Karpas-422 (cell line): ENCODE data around the gene MROH2A. TPM values are rescaled to one million over a fixed set of nuclear protein-coding genes. Genes with fewer than 3 reads are reported as not detected.
A peak's percentile ranks its signal among the peaks of the same experiment; 100 is the strongest.
"Not testable (repeated sequence)": the region's sequence is repeated elsewhere in the genome, so short reads cannot be mapped to it uniquely, and the experiment has no call there.

ENCODE experiments used
- DNase-seq: peaks from one replicate; pipeline ENCODE4 v3.0.0-alpha.2; 2015
- H2AFZ ChIP-seq: fragments of 200-600 bp; sonication (generic); 2 replicates; pipeline ENCODE4 v1.6.1; 2014; ENCODE audit warnings: antibody characterized with exemption, low read length, mixed read lengths
- H3K27ac ChIP-seq: fragments of 200-600 bp; sonication (generic); 2 replicates; pipeline ENCODE4 v1.5.1; 2014; ENCODE audit warnings: mild to moderate bottlenecking, low read length, moderate library complexity
- H3K27me3 ChIP-seq: fragments of 200-600 bp; sonication (generic); 2 replicates; pipeline ENCODE4 v1.6.1; 2014; ENCODE audit warnings: low read length, mixed read lengths
- H3K36me3 ChIP-seq: fragments of 200-600 bp; sonication (generic); 2 replicates; pipeline ENCODE4 v1.6.1; 2014; ENCODE audit warnings: low read length, mixed read lengths; ENCODE audit not compliant: insufficient read depth
- H3K4me1 ChIP-seq: fragments of 200-600 bp; sonication (generic); 2 replicates; pipeline ENCODE4 v1.6.1; 2014; ENCODE audit warnings: mild to moderate bottlenecking, low read length, mixed read lengths
- H3K4me2 ChIP-seq: fragments of 200-600 bp; sonication (generic); 2 replicates; pipeline ENCODE4 v1.6.1; 2014; ENCODE audit warnings: low read length, low read depth, mild to moderate bottlenecking; ENCODE audit not compliant: poor library complexity, severe bottlenecking
- H3K4me3 ChIP-seq: fragments of 200-600 bp; sonication (generic); 2 replicates; pipeline ENCODE4 v1.5.1; 2014; ENCODE audit warnings: mild to moderate bottlenecking, antibody characterized with exemption, low read length, mixed read lengths
- H3K79me2 ChIP-seq: fragments of 200-600 bp; sonication (generic); 2 replicates; pipeline ENCODE4 v1.6.1; 2014; ENCODE audit warnings: mild to moderate bottlenecking, low read length, mixed read lengths
- H3K9ac ChIP-seq: fragments of 200-600 bp; sonication (generic); 2 replicates; pipeline ENCODE4 v1.6.0; 2014; ENCODE audit warnings: low read length
- H3K9me2 ChIP-seq: fragments of 200-600 bp; sonication (generic), shearing (Covaris generic); replicated peaks from 2 replicates; pipeline ENCODE4 v1.6.0; 2014; ENCODE audit warnings: mild to moderate bottlenecking, low read length, moderate library complexity; ENCODE audit not compliant: insufficient read depth
- H3K9me3 ChIP-seq: fragments of 300-700, 200-600 bp; sonication (generic); 2 replicates; pipeline ENCODE4 v1.6.1; 2014; ENCODE audit warnings: low read length, mixed read lengths
- H4K20me1 ChIP-seq: fragments of 200-600 bp; sonication (generic); 2 replicates; pipeline ENCODE4 v1.6.1; 2014; ENCODE audit warnings: mild to moderate bottlenecking, antibody characterized with exemption, low read length, low read depth; ENCODE audit not compliant: insufficient read depth
- total RNA-seq: library from RNA; depleted of rRNA; stranded (reverse); fragments of >200 nt; shearing (Covaris generic); gene quantifications from 2 replicates; pipeline ENCODE4 v1.2.3, GENCODE V29; 2014; ENCODE audit warnings: low replicate concordance; rRNA removed

The MROH2A gene, protein sequence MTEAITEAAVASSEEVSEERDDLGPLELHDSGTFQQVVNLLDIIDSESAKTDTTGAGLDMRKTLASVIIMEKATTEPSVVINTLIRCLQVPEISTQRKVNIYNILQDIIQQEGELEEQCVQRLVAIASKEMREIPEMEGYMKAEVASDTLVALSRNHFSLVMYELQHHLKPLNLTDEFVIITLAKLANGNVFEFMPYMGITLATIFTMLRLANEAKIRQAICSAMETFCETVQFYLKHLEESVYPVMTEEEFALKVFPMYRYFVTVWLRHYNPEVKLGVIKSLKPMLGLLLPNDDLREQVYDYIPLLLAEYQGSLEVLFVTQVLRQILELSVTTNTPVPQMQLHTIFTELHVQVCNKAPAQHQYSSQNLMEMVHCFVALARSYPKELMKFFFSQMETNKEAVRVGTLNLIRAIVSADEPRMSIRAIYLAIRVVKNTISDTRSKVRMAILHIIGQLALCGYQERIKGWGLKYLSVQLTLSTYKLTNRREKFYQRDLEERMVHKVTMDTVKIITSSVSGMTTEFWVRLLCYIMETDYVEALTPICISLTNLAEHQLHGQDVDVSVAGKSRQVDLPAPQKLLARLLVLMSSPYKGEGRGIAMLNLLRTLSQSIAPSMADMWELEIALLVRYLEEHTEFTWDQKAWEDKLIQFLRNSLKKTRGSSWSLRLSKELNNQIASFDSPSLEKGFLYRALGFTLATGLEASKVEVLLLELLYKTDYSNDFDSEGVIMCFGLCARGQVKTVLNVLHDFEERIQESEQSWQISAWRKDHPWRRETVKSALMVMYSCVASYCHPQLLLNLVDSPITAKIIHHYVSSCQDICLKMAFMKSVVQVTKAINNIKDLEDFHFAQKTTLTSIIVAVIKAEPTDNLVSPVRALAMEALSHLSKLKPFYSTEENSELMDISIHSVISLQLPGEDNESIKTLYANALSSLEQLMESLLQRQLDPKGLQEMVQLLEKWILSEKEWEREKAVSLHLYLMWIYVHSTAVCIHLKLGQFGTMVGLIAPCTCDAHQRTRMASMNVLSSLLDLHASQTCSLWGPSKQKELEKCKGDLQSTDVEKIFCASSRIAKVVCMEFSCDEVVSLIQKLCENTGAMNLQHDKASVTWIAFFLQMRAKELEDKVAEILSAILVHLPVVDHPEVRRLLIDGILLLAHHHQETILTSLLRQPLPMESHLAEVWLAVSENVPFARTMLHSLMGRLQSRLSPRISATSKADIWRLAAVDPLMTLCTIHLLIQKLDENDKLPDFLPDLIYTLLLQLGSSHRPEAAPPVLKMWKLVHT (N-terminal part only)
- total RNA-seq, result 1.9 and 2.6 TPM in 2 replicates

DNA sequence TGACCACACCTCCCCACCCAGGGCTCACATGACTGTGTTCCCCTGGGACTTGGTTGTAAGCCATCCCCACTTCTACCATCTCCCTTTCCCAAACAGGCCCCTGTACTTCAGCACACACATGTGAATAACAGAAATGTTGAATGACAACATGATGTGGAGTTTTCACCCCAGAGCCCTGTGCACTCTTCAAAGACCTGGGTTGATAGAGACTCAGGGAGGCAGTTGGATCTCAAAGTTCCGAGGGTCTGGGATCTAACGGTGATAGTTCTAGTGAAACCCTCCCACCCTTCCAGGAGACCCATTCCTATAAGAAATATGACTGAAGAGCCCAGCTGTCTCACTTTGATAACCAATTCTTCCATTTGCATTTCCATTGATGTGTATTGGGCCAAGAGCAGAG lies at the start of gene MROH2A:
Gene MROH2A (plus strand): TSS at position 301 of the 400 bp plus-strand sequence. CDS start 1,029 bp downstream, outside the sequence.
- no peaks in the 10 kb centered on the region for H3K36me3 ChIP-seq

DNA sequence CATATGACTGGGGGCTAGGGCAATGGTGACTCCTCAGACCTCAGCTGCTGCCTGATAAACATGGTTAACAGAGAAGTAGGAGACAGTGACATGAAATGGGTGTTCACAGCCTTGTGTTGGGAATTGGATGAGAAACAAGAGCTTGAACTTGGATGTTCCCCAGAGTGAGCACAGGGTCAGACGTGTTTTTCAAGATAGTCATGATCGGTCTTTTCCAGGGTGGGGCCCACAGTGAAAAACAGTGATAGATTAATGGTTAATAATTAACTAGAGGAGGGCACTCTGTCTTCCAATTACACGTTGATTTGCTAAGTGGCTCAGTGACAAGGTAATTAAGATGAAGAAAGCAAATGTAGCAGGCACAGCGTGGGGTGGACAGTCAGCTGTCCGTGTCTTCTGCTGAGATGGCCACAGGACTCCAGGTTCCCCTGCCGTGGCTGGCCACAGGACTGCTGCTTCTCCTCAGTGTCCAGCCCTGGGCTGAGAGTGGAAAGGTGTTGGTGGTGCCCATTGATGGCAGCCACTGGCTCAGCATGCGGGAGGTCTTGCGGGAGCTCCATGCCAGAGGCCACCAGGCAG lies 49.3 kb upstream of the MROH2A start, which contains the start of gene UGT1A3:
Gene UGT1A3 (plus strand): TSS at position 320 of the 579 bp plus-strand sequence. CDS start 85 bp downstream, at position 405.
- Histone ChIP-seq H3K4me1 (no peaks in the 10 kb centered on the region), H3K79me2 (no peaks in the 10 kb centered on the region), H2AFZ (no peak within 1 kb of the TSS), H3K9me2 (no peaks in the 10 kb centered on the region), H4K20me1 (no peaks in the 10 kb centered on the region), H3K27me3 (no peaks in the 10 kb centered on the region), H3K36me3 (no peaks in the 10 kb centered on the region), H3K4me2 (no peak within 1 kb of the TSS), H3K27ac (no peak within 1 kb of the TSS), H3K9me3 (no peaks in the 10 kb centered on the region), H3K4me3 (no peak within 1 kb of the TSS), H3K9ac (no peak within 1 kb of the TSS)
- peak; percentile 14 for DNase-seq

More for the DNA sequence above, at the start of gene MROH2A:
- H3K4me3 ChIP-seq, result no peak within 1 kb of the TSS
- no peaks in the 10 kb centered on the region for H4K20me1 ChIP-seq
- no peak within 1 kb of the TSS for H3K4me2 ChIP-seq
- H3K9ac ChIP-seq, result no peak within 1 kb of the TSS
- H3K27ac ChIP-seq, result no peak within 1 kb of the TSS
- H3K4me1 ChIP-seq, result peaks cover 11% of the 10 kb centered on the region
- H3K9me2 ChIP-seq, result no peaks in the 10 kb centered on the region
- no peaks in the 10 kb centered on the region for H3K27me3 ChIP-seq
- no peak for DNase-seq
- H3K79me2 ChIP-seq, result no peaks in the 10 kb centered on the region
- H2AFZ ChIP-seq, result no peak within 1 kb of the TSS
- H3K9me3 ChIP-seq, result no peaks in the 10 kb centered on the region

DNA sequence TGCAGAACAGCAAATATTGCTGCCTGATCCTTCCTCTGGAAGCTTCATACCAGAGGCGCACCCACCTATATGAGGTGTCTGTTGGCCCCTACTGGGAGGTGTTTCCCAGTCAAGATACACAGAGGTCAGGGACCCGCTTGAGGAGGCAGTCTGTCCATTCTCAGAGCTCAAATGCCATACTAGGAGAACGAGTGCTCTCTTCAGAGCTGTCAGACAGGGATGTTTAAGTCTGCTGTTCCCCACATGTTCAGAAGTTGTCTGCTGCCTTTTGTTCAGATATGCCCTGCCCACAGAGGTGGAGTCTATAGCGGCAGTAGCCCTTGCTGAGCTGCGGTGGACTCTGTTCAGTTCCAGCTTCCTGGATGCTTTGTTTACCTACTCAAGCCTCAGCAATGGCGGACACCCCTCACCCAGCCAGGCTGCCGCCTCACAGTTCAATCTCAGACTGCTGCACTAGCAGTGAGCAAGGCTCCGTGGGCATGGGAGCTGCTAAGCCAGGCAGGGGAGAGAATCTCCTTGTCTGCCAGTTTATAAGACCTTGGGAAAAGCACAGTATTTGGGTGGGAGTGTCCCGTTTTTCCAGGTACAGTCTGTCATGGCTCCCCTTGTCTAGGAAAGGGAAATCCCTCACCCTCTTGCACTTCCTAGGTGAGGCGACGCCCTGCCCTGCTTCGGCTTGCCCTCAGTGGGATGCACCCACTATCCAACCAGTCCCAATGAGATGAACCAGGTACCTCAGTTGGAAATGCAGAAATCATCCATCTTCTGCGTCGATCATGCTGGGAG lies 41.1 kb upstream of the MROH2A start:
- not testable (repeated sequence) for H2AFZ ChIP-seq, H3K79me2 ChIP-seq

DNA sequence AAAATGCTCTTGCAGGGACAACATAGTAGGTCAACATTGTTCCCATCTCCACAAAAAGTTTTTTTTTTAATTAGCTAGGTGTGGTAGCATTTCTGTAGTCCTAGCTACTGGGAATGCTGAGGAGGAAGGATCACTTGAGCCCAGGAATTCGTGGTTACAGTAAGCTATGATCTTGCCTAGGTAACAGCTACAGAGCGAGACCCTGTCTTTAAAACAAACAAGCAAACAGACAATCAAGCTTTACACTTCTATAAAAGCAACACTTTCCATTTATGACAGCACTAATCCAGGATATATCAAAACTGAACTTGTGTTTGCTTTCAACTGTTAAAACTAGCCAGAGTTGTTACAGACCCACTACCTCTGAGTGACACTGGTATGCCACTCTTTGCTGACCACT lies 37.3 kb upstream of the MROH2A start:
- H3K27me3 ChIP-seq, result 0 out of 2 replicates have a peak, but pooled peaks cover 2% of the 10 kb centered on the region
- no peak overlapping the region for H2AFZ ChIP-seq
- H3K9me3 ChIP-seq, result no peaks in the 10 kb centered on the region
- H3K9ac ChIP-seq, result no peak overlapping the region
- H3K27ac ChIP-seq, result no peak overlapping the region
- H3K4me2 ChIP-seq, result no peak overlapping the region
- H4K20me1 ChIP-seq, result no peaks in the 10 kb centered on the region
- no peaks in the 10 kb centered on the region; the same call in 1 of the 2 replicates for H3K9me2 ChIP-seq
- no peak overlapping the region for H3K4me3 ChIP-seq
- DNase-seq, result no peak
- no peaks in the 10 kb centered on the region for H3K4me1 ChIP-seq
- no peaks in the 10 kb centered on the region for H3K79me2 ChIP-seq
- no peaks in the 10 kb centered on the region for H3K36me3 ChIP-seq

More for the DNA sequence above, 41.1 kb upstream of the MROH2A start:
- H3K36me3 ChIP-seq, H3K4me1 ChIP-seq, H3K27ac ChIP-seq, H3K4me3 ChIP-seq, H3K9ac ChIP-seq, H3K27me3 ChIP-seq, H4K20me1 ChIP-seq, H3K9me2 ChIP-seq, H3K9me3 ChIP-seq, H3K4me2 ChIP-seq: not testable (repeated sequence)
- DNase-seq, result peak; percentile 32

DNA sequence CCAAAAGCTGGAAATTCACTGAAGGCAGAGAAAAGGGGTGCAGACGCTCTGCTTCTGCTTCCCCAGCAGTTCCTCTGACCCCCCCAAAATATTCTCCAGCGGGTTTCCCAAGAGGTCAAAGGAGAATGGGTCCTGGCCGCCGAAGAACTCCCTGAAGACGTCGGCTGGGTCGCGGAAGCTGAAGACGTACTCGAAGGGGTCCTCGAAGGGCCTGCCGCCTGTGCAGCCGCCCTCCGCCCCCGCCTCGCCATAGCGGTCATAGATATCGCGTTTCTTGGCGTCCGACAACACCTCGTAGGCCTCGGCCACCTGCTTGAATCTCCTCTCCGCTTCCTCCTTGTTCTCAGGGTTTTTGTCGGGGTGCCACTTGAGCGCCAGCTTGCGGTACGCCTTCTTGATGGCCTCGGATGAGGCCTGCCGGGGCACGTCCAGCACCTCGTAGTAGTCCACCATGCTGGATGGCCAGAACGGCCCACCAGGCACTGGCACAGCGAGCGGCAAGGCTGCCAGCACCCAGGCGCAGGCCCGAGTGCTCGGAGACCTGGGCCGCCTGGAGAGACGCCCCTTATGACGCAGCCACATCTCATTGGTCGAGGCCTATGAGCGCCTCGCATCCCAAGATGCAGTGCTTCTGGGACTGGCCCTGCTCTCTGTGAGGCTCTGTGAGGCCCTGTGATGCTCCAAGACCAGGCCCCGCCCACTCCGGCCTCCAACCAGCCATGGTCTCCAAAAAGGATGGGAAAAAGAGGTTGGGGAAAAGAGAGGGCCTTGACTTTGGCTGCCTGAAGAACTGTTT lies 34.5 kb upstream of the MROH2A start:
- H3K36me3 ChIP-seq, result no peaks in the 10 kb centered on the region
- DNase-seq, result no peak
- H3K27ac ChIP-seq, result no peak overlapping the region
- H3K4me3 ChIP-seq, result no peak overlapping the region
- H3K9ac ChIP-seq, result no peak overlapping the region
- H4K20me1 ChIP-seq, result no peaks in the 10 kb centered on the region
- no peak overlapping the region for H2AFZ ChIP-seq
- H3K9me3 ChIP-seq, result no peaks in the 10 kb centered on the region
- no peaks in the 10 kb centered on the region; the same call in 1 of the 2 replicates for H3K9me2 ChIP-seq
- H3K4me2 ChIP-seq, result no peak overlapping the region
- no peaks in the 10 kb centered on the region for H3K4me1 ChIP-seq
- H3K27me3 ChIP-seq, result 0 out of 2 replicates have a peak, but pooled peaks cover 2% of the 10 kb centered on the region
- H3K79me2 ChIP-seq, result no peaks in the 10 kb centered on the region

DNA sequence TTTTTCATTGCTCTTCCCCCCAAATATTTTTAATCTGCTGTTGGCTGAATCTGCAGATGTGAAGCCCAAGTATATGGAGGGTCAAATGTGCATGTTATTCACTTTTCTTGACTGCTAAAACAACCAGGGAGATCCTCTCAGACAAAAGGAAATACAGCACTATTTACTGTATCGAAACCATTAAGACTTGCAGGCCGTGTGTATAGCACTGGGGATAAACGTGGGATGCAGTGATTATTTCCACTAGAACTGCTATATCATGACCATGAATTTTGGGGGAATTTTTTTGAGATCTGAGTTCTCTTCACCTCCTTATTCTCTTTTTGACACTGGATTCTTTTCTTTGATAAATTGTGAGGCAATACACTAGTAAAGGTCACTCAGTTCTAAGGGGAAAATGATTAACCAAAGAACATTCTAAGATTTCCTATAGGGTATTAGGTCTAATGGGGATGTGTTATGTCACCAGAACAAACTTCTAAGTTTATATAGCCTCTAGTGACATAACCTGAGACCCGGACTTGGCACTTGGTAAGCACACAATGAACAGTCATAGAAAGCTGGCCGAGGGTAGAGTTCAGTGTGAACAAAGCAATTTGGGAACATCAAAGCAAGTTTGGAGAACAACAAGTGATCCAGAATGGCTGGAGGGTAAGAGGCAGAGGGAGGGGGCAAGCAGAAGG lies 32.9 kb upstream of the MROH2A start:
- Histone ChIP-seq H3K27ac (no peak overlapping the region), H2AFZ (no peak overlapping the region), H3K9me3 (no peaks in the 10 kb centered on the region), H3K9me2 (no peaks in the 10 kb centered on the region), H3K4me2 (no peak overlapping the region), H4K20me1 (no peaks in the 10 kb centered on the region), H3K9ac (no peak overlapping the region), H3K36me3 (no peaks in the 10 kb centered on the region), H3K79me2 (no peaks in the 10 kb centered on the region), H3K4me3 (no peak overlapping the region), H3K4me1 (no peaks in the 10 kb centered on the region), H3K27me3 (0 out of 2 replicates have a peak, but pooled peaks cover 2% of the 10 kb centered on the region)
- DNase-seq, result no peak
